GM12865 (cell line): ENCODE data around the gene ARHGEF28.

ENCODE experiments used
- DNase-seq: peaks from one replicate; pipeline ENCODE4 v3.0.0; 2010; ENCODE audit warnings: low read depth
- H3K4me3 ChIP-seq: 2 replicates; pipeline ENCODE4 v1.5.1; 2011; ENCODE audit warnings: mild to moderate bottlenecking, low read depth, low read length, control low read depth
- CTCF ChIP-seq: IDR thresholded peaks from 2 replicates; pipeline ENCODE4 v1.5.1; 2011; ENCODE audit warnings: low read length, control low read depth, low read depth, inconsistent platforms; ENCODE audit not compliant: insufficient read depth; ENCODE audit errors: missing control alignments

The ARHGEF28 gene

GRCh38 chr5:73770172-73771025 lies 144.4 kb downstream of the ARHGEF28 start:
- no peak for DNase-seq
- H3K4me3 ChIP-seq, result no peak overlapping the region
- no peak for TF ChIP-seq CTCF

- no peak overlapping the region for H3K4me3 ChIP-seq
- no peak for DNase-seq
- no peak for TF ChIP-seq CTCF
These were observed 148.9 kb downstream of the ARHGEF28 start for GRCh38 chr5:73774924-73775323.

- TF ChIP-seq CTCF, result no peak
- H3K4me3 ChIP-seq, result no peak overlapping the region
- DNase-seq, result no peak
These were observed 150.4 kb downstream of the ARHGEF28 start for GRCh38 chr5:73776405-73776804.

GRCh38 chr5:73777192-73777591 lies 151.2 kb downstream of the ARHGEF28 start:
- no peak for DNase-seq
- no peak for TF ChIP-seq CTCF
- no peak overlapping the region for H3K4me3 ChIP-seq

- H3K4me3 ChIP-seq, result no peak overlapping the region
- TF ChIP-seq CTCF, result no peak
- DNase-seq, result no peak
These were observed 154.5 kb downstream of the ARHGEF28 start for GRCh38 chr5:73780302-73781080.

GRCh38 chr5:73781107-73781768 lies 155.2 kb downstream of the ARHGEF28 start:
- TF ChIP-seq CTCF, result no peak
- no peak for DNase-seq
- no peak overlapping the region for H3K4me3 ChIP-seq
